Activated naive CD4-positive, alpha-beta T cell treated with anti-CD3 and anti-CD28 coated beads, Interleukin-2, amount 10 ng/mL, durations not matched to agents 7 days and 5 days (primary cell): ENCODE results near the gene ASCC1.
"Not testable (repeated sequence)": the region's sequence is repeated elsewhere in the genome, so short reads cannot be mapped to it uniquely, and the experiment has no call there.

Experiments used
- CTCF ChIA-PET: fragments of 350-600 bp; sonication (Branson Sonifier 250); formaldehyde crosslinking; loops from one replicate; lab custom pipeline; 2021; ENCODE audit warnings: antibody characterized with exemption; lab: Charles Lee
- DNase-seq: peaks from one replicate; pipeline ENCODE4 v3.0.0-alpha.2; 2020
- H3K27ac Mint-ChIP-seq: one replicate; pipeline ENCODE4 v1.8.0; 2021; ENCODE audit warnings: mild to moderate bottlenecking, moderate library complexity, mixed read lengths
- H3K27me3 Mint-ChIP-seq: one replicate; pipeline ENCODE4 v1.8.0; 2021; ENCODE audit warnings: mild to moderate bottlenecking, mixed read lengths
- H3K36me3 Mint-ChIP-seq: one replicate; pipeline ENCODE4 v1.8.0; 2021; ENCODE audit warnings: mixed read lengths
- H3K4me1 Mint-ChIP-seq: one replicate; pipeline ENCODE4 v1.8.0; 2021; ENCODE audit warnings: mixed read lengths
- H3K4me3 Mint-ChIP-seq: one replicate; pipeline ENCODE4 v1.8.0; 2021; ENCODE audit warnings: mild to moderate bottlenecking, moderate library complexity, mixed read lengths
- H3K9me3 Mint-ChIP-seq: one replicate; pipeline ENCODE4 v1.8.0; 2021; ENCODE audit warnings: mixed read lengths

ASCC1 gene

DNA sequence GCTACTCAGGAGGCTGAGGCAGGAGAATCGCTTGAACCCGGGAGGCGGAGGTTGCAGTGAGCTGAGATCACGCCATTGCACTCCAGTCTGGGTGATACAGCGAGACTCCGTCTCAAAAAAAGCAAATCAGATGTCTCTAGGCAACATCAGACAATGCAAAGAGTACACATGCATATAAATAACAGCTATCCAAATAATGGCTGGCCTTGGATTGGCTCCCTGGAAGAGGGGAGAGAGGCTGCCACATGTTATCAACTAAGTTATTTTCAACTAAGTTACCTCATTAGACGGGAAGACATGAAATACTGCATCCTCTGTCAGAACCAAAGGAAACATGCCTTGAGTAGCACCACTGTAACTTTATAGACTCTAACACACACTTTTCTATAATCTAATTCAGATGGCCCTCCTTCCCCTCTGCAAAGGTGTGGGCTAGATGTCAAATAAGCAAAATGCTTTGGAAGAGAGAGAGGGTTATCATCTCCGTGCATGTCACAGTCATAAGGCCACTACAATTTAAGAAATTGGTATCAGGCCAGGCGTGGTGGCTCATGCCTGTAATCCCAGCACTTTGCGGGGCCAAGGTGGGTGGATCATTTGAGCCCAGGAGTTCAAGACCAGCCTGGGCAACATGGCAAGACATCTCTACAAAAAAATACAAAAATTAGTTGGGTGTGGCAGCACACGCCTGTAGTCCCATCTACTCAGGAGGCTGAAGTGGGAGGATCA, 105.2 kb downstream of the ASCC1 start:
- no peaks in the 10 kb centered on the region for H3K9me3 Mint-ChIP-seq
- H3K27ac Mint-ChIP-seq, result no peak overlapping the region
- DNase-seq, result no peak
- CTCF ChIA-PET, result no interaction called here
- H3K4me1 Mint-ChIP-seq, result peaks cover 59% of the 10 kb centered on the region
- no peaks in the 10 kb centered on the region for H3K27me3 Mint-ChIP-seq
- peaks cover 27% of the 10 kb centered on the region for H3K36me3 Mint-ChIP-seq
- no peak overlapping the region for H3K4me3 Mint-ChIP-seq

DNA sequence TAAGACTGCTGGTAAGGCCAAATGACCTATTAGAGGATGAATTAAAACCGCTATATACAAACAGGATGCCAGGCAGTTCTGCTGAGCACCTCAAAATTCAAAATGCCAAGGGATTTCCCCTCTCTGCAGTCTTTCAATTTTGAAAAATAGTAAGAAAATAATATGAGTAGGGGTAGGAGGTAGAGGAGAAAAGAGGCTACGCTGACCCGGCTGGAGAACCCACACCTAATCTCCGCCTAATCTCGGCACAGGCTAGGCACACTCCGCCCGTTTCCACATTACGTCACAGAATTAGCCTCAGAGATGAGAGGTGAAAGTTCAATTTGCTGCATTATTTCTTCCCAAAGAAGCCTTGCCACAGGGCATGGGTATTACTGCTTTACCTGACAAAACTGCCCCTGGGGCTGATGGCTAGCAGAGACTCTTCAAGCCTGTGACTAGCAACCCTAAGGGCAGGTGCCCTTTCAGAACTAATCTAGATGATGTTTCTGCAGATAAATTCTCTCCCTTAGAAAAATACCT, 106.4 kb downstream of the ASCC1 start:
- H3K9me3 Mint-ChIP-seq, result no peaks in the 10 kb centered on the region
- peak overlapping the region; percentile 96 for H3K27ac Mint-ChIP-seq
- H3K4me3 Mint-ChIP-seq, result peak overlapping the region; percentile 49
- peaks cover 27% of the 10 kb centered on the region for H3K36me3 Mint-ChIP-seq
- CTCF ChIA-PET, result interaction anchor here (1.4 kb wide), 1 partner anchor 17 kb away, joined by 8 read pairs; no protein-coding TSS in a partner anchor
- H3K4me1 Mint-ChIP-seq, result peaks cover 70% of the 10 kb centered on the region
- no peaks in the 10 kb centered on the region for H3K27me3 Mint-ChIP-seq
- no peak for DNase-seq

DNA sequence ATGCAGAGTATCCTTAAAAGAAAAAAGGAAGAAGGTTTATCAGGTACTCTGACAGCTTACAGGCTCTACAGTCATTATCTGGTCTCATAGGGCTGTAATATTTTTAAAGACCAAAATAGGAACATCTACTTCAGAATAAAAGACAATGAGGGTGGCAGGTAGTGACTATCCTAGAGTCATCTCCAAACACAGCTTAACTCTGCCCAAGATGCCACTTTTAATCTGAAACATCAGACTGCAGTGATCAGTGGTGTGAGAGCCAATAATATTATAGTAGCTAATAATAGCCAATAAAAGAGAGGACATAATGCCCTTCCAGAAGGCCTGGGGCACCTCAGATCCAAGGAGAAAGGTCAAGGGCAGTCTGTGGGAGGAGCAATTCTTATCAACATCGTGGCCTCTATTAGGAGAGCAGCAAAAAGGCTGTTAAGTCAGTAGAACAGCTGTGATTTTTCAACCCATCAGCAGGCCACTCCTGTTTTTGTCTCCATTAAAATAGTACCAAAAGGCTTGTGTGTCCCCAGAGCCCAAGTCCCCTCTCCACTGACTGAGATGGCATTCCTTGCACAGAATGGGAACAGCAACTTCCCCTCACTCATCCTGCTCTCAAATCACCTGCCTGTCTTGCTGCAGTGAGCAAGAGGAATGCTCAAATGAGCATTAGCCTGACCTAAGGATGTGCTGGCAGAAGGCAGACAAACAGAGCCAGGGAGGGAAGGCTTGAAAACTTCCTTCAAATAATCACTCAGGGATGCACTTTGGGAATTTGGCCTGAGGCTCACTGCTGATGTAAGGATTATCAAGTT, 107.0 kb downstream of the ASCC1 start:
- Mint-ChIP-seq H3K9me3 (no peaks in the 10 kb centered on the region), H3K36me3 (peaks cover 31% of the 10 kb centered on the region), H3K27me3 (no peaks in the 10 kb centered on the region), H3K4me3 (peak overlapping the region; percentile 49), H3K27ac (peak overlapping the region; percentile 96), H3K4me1 (peaks cover 76% of the 10 kb centered on the region)
- CTCF ChIA-PET, result interaction anchor here (0.7 to 1.7 kb wide), 8 partner anchors 10 to 231 kb away, joined by 3 to 8 read pairs (median 4); no protein-coding TSS in a partner anchor
- no peak for DNase-seq

DNA sequence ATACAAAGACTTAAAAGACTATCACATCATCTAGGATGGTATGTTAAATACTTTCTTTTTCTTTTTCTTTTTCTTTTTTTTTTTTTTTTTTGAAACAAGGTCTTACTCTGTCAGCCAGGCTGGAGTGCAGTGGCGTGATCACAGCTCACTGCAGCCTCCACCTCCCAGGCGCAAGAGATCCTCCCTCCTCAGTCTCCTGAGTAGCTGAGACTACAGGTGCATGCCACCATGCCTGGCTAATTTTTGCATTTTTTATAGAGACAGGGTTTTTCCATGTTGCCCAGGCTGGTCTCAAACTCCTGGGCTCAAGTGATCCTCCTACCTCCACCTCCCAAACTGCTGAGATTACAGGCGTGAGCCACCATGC, 108.1 kb downstream of the ASCC1 start:
- H3K4me1 Mint-ChIP-seq, result peaks cover 81% of the 10 kb centered on the region
- not testable (repeated sequence) for H3K9me3 Mint-ChIP-seq, H3K27me3 Mint-ChIP-seq
- CTCF ChIA-PET, result interaction anchor here (0.6 to 1.7 kb wide), 8 partner anchors 9 to 223 kb away, joined by 3 to 5 read pairs (median 4); no protein-coding TSS in a partner anchor
- peak overlapping the region; percentile 75 for H3K4me3 Mint-ChIP-seq
- peak; percentile 54 for DNase-seq
- H3K27ac Mint-ChIP-seq, result peak overlapping the region; percentile 96
- H3K36me3 Mint-ChIP-seq, result peaks cover 31% of the 10 kb centered on the region

DNA sequence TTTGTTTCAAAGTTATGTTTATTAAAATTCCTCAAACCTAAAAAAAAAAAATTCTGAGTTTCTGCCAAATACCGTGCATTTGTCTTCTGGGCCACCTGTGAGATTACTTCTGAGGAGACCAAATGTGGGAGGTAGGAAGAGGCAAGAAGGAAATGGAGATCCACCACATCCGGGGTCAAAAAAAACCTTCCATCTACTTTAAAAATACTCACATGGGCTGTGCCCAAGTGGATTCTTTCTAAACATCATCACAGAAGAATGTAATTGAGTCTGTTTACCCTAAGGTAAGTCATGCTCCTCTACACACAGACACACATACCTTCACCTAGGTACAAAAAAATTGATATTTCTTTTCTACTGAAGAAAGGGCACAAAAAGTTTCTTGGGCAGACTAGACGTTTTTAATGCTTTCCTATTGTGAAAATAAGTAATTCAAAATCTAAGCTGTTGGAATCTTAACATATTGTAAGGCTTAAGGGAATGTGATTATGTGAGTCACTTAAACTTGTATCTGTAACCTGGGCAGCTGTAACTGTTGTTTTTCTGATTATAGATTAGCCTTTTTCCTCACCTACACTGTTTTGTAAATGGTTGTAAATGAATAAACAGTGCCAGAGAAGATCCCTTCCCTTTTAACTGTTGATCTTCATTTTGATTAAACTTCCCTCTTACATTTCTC, 108.6 kb downstream of the ASCC1 start:
- H3K4me3 Mint-ChIP-seq, result peak overlapping the region; percentile 75
- H3K4me1 Mint-ChIP-seq, result peaks cover 81% of the 10 kb centered on the region
- peaks cover 32% of the 10 kb centered on the region for H3K36me3 Mint-ChIP-seq
- H3K27me3 Mint-ChIP-seq, result no peaks in the 10 kb centered on the region
- no peaks in the 10 kb centered on the region for H3K9me3 Mint-ChIP-seq
- CTCF ChIA-PET, result interaction anchor here (0.9 to 1.7 kb wide), 3 partner anchors 8 to 17 kb away, joined by 4 to 5 read pairs (median 5); no protein-coding TSS in a partner anchor
- DNase-seq, result peak; percentile 60
- peak overlapping the region; percentile 96 for H3K27ac Mint-ChIP-seq

DNA sequence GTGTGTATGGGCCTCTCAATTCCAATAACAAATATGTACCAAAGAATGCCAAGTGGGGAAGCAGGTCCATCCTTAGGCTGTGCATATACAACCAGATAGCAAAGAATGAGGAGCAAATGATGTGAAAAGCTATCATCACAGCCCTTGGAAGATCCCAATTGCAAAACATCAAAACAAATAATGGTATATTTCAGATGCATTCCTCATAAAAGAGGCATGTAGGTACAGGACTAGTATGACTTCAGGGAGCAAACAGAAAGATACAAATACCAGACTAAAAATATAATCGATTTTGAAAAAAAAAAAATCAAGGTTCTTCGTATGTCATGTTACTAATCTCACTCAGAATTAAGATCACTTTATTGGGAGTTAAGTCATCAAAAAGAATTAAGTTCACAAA, 109.2 kb downstream of the ASCC1 start:
- no peak for DNase-seq
- H3K4me3 Mint-ChIP-seq, result peak overlapping the region; percentile 75
- CTCF ChIA-PET, result interaction anchor here (1.4 kb wide), 1 partner anchor 20 kb away, joined by 4 read pairs; no protein-coding TSS in a partner anchor
- H3K9me3 Mint-ChIP-seq, result no peaks in the 10 kb centered on the region
- H3K36me3 Mint-ChIP-seq, result peaks cover 34% of the 10 kb centered on the region
- H3K27ac Mint-ChIP-seq, result peak overlapping the region; percentile 96
- peaks cover 84% of the 10 kb centered on the region for H3K4me1 Mint-ChIP-seq
- no peaks in the 10 kb centered on the region for H3K27me3 Mint-ChIP-seq

DNA sequence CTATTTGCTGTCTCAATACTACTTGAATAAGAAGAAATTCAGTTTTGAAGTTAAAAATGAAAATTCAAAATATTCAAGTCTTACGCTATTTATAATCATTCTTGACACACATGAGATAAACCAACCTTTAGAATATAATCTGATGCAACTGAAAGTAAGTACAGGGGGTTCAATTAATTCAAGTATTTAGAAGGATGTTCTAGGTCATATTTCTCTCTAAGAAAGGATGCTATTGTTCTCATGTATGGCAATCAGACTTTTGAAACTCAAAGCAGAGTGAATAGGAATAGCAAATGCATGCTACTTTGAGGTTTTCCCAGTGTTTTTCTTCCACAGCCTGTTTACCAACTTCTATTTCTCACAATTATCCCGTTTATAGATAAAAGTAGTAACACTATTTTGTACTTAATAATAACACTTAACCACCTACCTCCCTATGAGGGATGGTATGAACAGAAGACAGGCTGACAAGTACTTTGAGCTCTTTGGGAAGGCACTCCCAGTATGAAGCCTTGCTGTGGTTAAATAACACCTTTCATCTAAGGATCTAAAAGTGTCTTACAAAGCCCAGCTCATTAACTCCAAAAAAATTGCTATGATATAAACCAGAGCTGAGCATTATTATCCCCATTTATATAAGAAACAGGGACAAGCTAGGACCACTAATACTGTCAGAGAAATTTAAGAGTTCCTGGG, 109.8 kb downstream of the ASCC1 start:
- CTCF ChIA-PET, result interaction anchor here (0.6 to 1.4 kb wide), 2 partner anchors 20 to 220 kb away, joined by 3 to 4 read pairs; no protein-coding TSS in a partner anchor
- peaks cover 89% of the 10 kb centered on the region for H3K4me1 Mint-ChIP-seq

DNA sequence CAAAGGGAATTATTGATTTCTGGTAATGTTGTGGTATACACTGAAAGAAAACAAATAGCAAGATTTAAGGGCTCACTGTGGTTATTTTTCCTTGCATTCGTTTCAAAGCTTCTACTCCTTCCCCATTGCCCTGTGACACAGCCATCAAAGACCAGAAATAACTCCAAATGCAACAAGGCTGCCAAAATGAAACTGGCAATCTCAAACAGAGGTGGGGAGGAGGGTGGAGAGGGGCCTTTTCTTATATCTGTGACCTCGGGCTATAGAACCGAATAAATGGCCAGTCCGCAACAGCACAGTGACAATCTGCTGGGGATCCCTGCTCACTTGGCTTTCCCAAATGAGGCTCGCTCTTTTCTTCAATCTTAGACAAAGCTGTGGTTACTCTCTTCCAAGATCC, 110.4 kb downstream of the ASCC1 start:
- H3K4me3 Mint-ChIP-seq, result no peak overlapping the region
- peaks cover 89% of the 10 kb centered on the region for H3K4me1 Mint-ChIP-seq
- H3K9me3 Mint-ChIP-seq, result no peaks in the 10 kb centered on the region
- peaks cover 44% of the 10 kb centered on the region for H3K36me3 Mint-ChIP-seq
- H3K27ac Mint-ChIP-seq, result peak overlapping the region; percentile 64
- no peaks in the 10 kb centered on the region for H3K27me3 Mint-ChIP-seq
- no peak for DNase-seq
- CTCF ChIA-PET, result interaction anchor here (1.4 kb wide), 1 partner anchor 21 kb away, joined by 4 read pairs; no protein-coding TSS in a partner anchor

More for the DNA sequence above, 109.8 kb downstream of the ASCC1 start:
- H3K4me3 Mint-ChIP-seq, result peak overlapping the region; percentile 75
- peaks cover 39% of the 10 kb centered on the region for H3K36me3 Mint-ChIP-seq
- peak overlapping the region; percentile 96 for H3K27ac Mint-ChIP-seq
- no peaks in the 10 kb centered on the region for H3K27me3 Mint-ChIP-seq
- no peaks in the 10 kb centered on the region for H3K9me3 Mint-ChIP-seq
- DNase-seq, result no peak

DNA sequence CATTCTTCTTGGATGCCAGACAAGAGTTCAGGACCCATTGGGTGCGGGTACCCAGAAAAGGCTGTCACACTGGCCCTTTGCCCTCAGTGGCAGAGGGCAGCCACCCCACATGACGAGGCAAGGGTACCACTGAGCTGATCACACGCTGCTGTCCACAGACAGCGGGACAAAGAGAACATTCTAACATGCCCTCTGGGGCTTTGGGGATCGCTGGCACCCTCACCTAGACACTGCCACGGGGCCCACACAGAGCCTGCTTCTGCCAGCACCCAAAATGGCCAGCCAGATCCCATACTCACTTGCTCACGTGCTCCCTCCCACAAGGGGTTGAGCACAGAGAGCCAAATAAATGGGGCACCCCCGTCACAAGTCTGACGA, 111.0 kb downstream of the ASCC1 start:
- Mint-ChIP-seq H3K27me3 (no peaks in the 10 kb centered on the region), H3K36me3 (peaks cover 44% of the 10 kb centered on the region), H3K4me3 (no peak overlapping the region), H3K9me3 (no peaks in the 10 kb centered on the region), H3K27ac (no peak overlapping the region), H3K4me1 (peaks cover 82% of the 10 kb centered on the region)
- DNase-seq, result no peak
- CTCF ChIA-PET, result no interaction called here

DNA sequence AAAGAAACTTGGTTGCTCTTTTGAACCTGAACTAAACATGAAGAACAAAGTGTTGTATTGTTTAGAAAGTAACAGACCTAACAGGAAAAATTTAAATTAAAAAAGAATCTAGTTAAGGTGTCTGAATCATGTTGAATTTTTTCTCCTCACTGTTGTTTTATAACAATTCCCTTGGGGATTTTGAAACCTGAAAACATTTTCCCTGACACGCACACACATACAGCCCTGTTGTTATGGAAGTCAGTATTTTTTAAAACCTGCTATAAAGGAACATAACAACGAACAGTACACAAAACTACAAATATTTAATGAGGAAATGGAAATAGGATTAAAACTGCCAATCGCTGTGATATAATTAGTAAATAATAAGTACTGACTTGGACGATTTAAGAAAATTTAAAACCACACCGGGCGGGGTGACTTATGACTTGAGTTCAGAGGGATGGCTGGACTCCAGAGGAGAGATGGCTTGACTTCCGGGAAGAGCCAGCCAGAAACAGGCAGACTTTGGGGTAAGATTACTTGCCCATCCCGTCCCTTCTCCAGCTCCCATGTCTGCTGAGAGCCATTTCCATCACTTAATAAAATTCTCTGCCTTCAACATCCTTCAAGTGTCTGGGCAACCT, 111.5 kb downstream of the ASCC1 start:
- Mint-ChIP-seq H3K27ac (no peak overlapping the region), H3K9me3 (no peaks in the 10 kb centered on the region), H3K27me3 (no peaks in the 10 kb centered on the region), H3K4me3 (no peak overlapping the region), H3K36me3 (peaks cover 42% of the 10 kb centered on the region), H3K4me1 (peaks cover 77% of the 10 kb centered on the region)
- no peak for DNase-seq
- CTCF ChIA-PET, result interaction anchor here (0.6 kb wide), 1 partner anchor 55 kb away, joined by 3 read pairs; no protein-coding TSS in a partner anchor

DNA sequence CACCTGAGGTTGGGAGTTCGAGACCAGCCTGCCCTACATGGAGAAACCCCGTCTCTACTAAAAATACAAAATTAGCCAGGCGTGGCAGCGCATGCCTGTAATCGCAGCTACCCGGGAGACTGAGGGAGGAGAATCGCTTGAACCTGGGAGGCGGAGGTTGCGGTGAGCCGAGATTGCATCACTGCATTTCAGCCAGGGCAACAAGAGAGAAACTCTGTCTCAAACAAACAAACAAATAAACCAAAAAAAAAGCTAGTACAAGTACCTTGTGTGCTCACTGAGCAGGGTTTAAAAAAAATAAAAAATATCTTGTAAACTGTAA, 116.5 kb downstream of the ASCC1 start:
- H3K27me3 Mint-ChIP-seq, result no peaks in the 10 kb centered on the region
- no peaks in the 10 kb centered on the region for H3K9me3 Mint-ChIP-seq
- H3K4me1 Mint-ChIP-seq, result peaks cover 53% of the 10 kb centered on the region
- no peak for DNase-seq
- CTCF ChIA-PET, result interaction anchor here (2.2 kb wide), 1 partner anchor 9 kb away, joined by 5 read pairs; no protein-coding TSS in a partner anchor
- no peak overlapping the region for H3K27ac Mint-ChIP-seq
- peaks cover 59% of the 10 kb centered on the region for H3K36me3 Mint-ChIP-seq
- H3K4me3 Mint-ChIP-seq, result no peak overlapping the region

DNA sequence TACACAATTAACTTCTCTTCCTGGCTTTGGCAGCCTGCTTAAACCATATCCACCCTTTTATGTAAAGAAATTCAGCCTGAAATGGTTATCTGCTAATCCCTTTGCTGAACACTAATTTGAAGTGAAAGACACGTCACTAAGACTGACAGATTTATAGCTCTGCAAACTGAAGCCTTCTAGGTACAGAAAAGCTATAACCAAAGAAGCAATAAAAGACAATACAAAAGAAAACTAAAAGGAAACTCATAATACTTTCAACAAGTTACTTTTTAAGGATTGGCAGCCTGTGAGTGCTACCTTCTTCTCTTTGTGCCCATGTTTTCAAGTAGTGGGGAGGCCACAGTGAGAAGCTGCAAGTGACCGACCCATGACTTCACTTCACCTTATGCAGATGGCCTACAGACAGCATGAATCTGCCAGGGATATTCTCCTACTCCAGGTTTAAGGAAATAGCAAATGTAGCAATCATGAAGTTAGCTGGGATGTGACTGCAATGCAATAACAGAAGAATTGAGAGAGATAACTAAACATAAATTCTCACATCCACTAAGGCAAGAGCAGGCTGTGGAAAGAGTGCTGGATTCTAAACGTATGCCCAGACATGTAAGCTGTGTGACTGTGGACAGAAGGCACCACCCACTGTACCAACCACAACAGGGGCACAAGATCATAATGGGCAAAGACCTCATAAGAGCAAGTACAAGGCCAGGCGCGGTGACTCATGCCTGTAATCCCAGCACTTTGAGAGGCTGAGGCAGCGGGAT, 117.1 kb downstream of the ASCC1 start:
- H3K4me3 Mint-ChIP-seq, result no peak overlapping the region
- H3K9me3 Mint-ChIP-seq, result no peaks in the 10 kb centered on the region
- H3K4me1 Mint-ChIP-seq, result peaks cover 54% of the 10 kb centered on the region
- no peaks in the 10 kb centered on the region for H3K27me3 Mint-ChIP-seq
- CTCF ChIA-PET, result interaction anchor here (1.2 to 2.2 kb wide), 2 partner anchors 9 to 27 kb away, joined by 4 to 5 read pairs; no protein-coding TSS in a partner anchor
- no peak for DNase-seq
- no peak overlapping the region for H3K27ac Mint-ChIP-seq
- peaks cover 56% of the 10 kb centered on the region for H3K36me3 Mint-ChIP-seq
